ENCODE measurements around the gene GRM1.

GRCh38 chr6:146260886-146261285, 232.0 kb downstream of the GRM1 start:
- TF ChIP-seq POLR2AphosphoS5 (IDR thresholded peaks at IDR 0.05; ENCODE audit: borderline replicate concordance, low read depth, low read length): no peak
- no peak for TF ChIP-seq EZH2 (IDR thresholded peaks at IDR 0.05)
- TF ChIP-seq FOXP2 (optimal IDR thresholded peaks at IDR 0.05; ENCODE audit: control extremely low read depth, extremely low read length, insufficient read depth): no peak
